Measurements from ENCODE around the gene AGL. TPM values are rescaled to one million over a fixed set of nuclear protein-coding genes. Genes with fewer than 3 reads are reported as not detected.

The AGL gene
- total and polyA plus RNA-seq, 2 of the 4 experiments (the other 2 are of a cell fraction) = 2.4 to 7.0 TPM

GRCh38 chr1:99829269-99829668 is 20.9 kb upstream of the AGL start:
- Histone ChIP-seq H4K91ac (ENCODE audit: insufficient read depth, low read depth, low read length) (no peak overlapping the region), H3K56ac (ENCODE audit: extremely low read depth, insufficient read depth, low read length) (no peak overlapping the region), H3K4me1 (ENCODE audit: control insufficient read depth, insufficient read depth, low read length) (no peaks in the 10 kb centered on the region), H3K9me3 (ENCODE audit: control insufficient read depth, insufficient read depth, low read length) (peaks cover 2% of the 10 kb centered on the region; the same call in 1 of the 2 replicates), H2BK120ac (ENCODE audit: low read depth, low read length) (no peak overlapping the region), H3K36me3 (ENCODE audit: control insufficient read depth, insufficient read depth, low read length) (no peaks in the 10 kb centered on the region), H3K4ac (ENCODE audit: low read depth, low read length) (no peak overlapping the region), H3K27me3 (ENCODE audit: control insufficient read depth, insufficient read depth, low read length) (no peaks in the 10 kb centered on the region), H2AFZ (replicated peaks; ENCODE audit: low read length, poor library complexity) (no peak overlapping the region), H2AK5ac (ENCODE audit: low read depth, low read length) (no peak overlapping the region), H4K20me1 (ENCODE audit: insufficient read depth, low read length) (no peaks in the 10 kb centered on the region), H3K9ac (ENCODE audit: low read depth, low read length) (no peak overlapping the region), H2BK5ac (ENCODE audit: low read depth, low read length, poor library complexity, severe bottlenecking) (no peak overlapping the region), H3K27ac (ENCODE audit: insufficient read depth, low read length) (no peak overlapping the region), H3K9me1 (ENCODE audit: insufficient read depth, low read length) (no peaks in the 10 kb centered on the region), H2BK15ac (ENCODE audit: low read depth, low read length) (no peak overlapping the region), H4K5ac (ENCODE audit: low read depth, low read length) (no peak overlapping the region), H3K14ac (replicated peaks; ENCODE audit: low read depth, low read length) (no peak overlapping the region), H3K4me2 (ENCODE audit: low read depth, low read length) (no peak overlapping the region), H3K4me3 (ENCODE audit: insufficient read depth, low read depth, low read length) (no peak overlapping the region), H3K23ac (ENCODE audit: low read depth, low read length) (no peak overlapping the region), H2BK20ac (ENCODE audit: low read depth, low read length) (no peak overlapping the region), H4K8ac (ENCODE audit: low read depth in 2 of 2, low read length in 2 of 2) (no peak overlapping the region), H3K79me1 (ENCODE audit: low read depth in 1 of 2, low read length in 2 of 2) (no peaks in the 10 kb centered on the region), H3K18ac (ENCODE audit: low read depth, low read length) (no peak overlapping the region), H2AK9ac (replicated peaks; ENCODE audit: low read depth, low read length, poor library complexity) (no peak overlapping the region)
- 76% methylated on average over 2 of the region's 2 CpGs; no CpG with 5 or more reads in 1 of the 2 experiments for WGBS, 2 experiments (ENCODE audit: extremely low coverage in 2 of 2, insufficient read length in 1 of 2)
- ChIA-PET CTCF (no interaction called here), POLR2A (ENCODE audit: unreplicated experiment) (no interaction called here)
- DNase-seq (no peak), ATAC-seq (ENCODE audit: low read depth) (no peak)
- dilution Hi-C loops (cut with HindIII; ENCODE audit: low sequenced_read_pairs, unreplicated experiment) (no loop called here), intact Hi-C loops (cut with micrococcal nuclease) (no loop called here), in situ Hi-C loops (cut with MboI; ENCODE audit: low sequenced_read_pairs) (no loop called here)
- TF ChIP-seq ELK1 (IDR thresholded peaks at IDR 0.05; ENCODE audit: borderline replicate concordance, low read depth, low read length) = no peak
- no peak for TF ChIP-seq USF2 (IDR thresholded peaks at IDR 0.05; ENCODE audit: low read depth, low read length)
- TF ChIP-seq CHD1 (IDR thresholded peaks at IDR 0.05; ENCODE audit: low read depth, low read length) = no peak
- TF ChIP-seq CEBPB (IDR thresholded peaks at IDR 0.05; ENCODE audit: low read depth, low read length) = no peak
- no peak for TF ChIP-seq SMC3 (IDR thresholded peaks at IDR 0.05; ENCODE audit: low read depth, low read length)
- TF ChIP-seq POLR2A (IDR thresholded peaks at IDR 0.05; ENCODE audit: low read depth, low read length) = no peak
- TF ChIP-seq BHLHE40 (IDR thresholded peaks at IDR 0.05; ENCODE audit: low read depth, low read length) = no peak
- no peak for TF ChIP-seq RCOR1 (IDR thresholded peaks at IDR 0.05; ENCODE audit: insufficient replicate concordance, low read length)
- TF ChIP-seq RFX5 (IDR thresholded peaks at IDR 0.05; ENCODE audit: low read depth, low read length) = no peak
- no peak for TF ChIP-seq FOS (IDR thresholded peaks at IDR 0.05; ENCODE audit: low read depth, low read length)
- no peak for TF ChIP-seq MXI1 (IDR thresholded peaks at IDR 0.05; ENCODE audit: borderline replicate concordance, low read depth, low read length)
- no peak for TF ChIP-seq CTCF (conservative IDR thresholded peaks at IDR 0.05; ENCODE audit: low read depth, low read length)
- TF ChIP-seq NFE2L2 (IDR thresholded peaks at IDR 0.05; ENCODE audit: low read depth, low read length) = no peak
- no peak for TF ChIP-seq MAZ (IDR thresholded peaks at IDR 0.05; ENCODE audit: borderline replicate concordance, low read depth, low read length)
- TF ChIP-seq MAFK (IDR thresholded peaks at IDR 0.05; ENCODE audit: low read depth, low read length) = no peak
- TF ChIP-seq RAD21 (IDR thresholded peaks at IDR 0.05; ENCODE audit: low read length) = no peak
- BruUV-seq (replicated peaks) = no TSS peak

All from IMR-90 (cell line).